Measurements from ENCODE around the gene PRSS53. TPM values are rescaled to one million over a fixed set of nuclear protein-coding genes. Genes with fewer than 3 reads are reported as not detected.

PRSS53 gene
- total RNA-seq, 3 donors from 2014 or later: 1.1 to 2.7 (median 1.3) TPM

DNA sequence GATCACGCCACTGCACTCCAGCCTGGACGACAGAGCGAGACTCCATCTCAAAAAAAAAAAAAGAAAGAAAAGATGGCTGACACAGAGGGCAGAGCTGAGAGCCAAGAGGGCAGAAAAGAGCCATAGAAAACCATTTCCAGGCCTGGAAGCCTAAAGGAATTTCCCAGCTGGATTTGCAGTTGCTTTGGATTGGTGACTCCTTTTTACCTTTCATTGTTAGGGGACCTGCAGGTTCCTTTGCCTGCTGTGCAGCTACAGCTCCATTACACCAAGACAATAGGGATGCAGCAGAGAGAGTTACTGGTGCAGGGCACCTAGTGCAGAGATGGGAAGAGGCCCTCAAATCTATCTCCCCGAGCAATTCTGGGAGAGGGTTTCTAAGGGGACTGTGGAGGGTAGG, 33.1 kb downstream of the PRSS53 start:
- intact Hi-C loops (cut with DNase I, micrococcal nuclease): no loop called here
- TF ChIP-seq CTCF (IDR thresholded peaks at IDR 0.05): no peak

DNA sequence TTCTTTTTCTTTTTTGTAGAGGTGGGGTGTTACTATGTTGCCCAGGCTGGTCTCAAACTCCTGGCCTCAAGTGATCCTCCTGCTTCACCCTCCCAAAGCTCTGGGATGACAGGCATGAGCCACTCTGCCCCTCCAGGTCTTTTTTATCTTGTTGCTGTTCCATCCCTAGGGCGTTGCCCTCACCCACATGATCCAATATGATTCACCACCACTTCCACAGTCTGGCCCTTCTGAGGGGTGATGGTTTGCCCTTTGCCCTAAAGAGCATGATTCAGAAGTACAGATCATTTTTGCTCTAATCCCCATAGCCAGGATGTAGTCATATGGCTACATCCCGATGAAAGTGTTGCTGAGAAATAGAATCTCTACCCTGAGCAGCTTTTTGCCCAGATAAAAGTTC, 36.6 kb downstream of the PRSS53 start:
- Histone ChIP-seq H3K36me3 (ENCODE audit: low read depth) (no peaks in the 10 kb centered on the region), H3K4me1 (ENCODE audit: low read depth) (no peaks in the 10 kb centered on the region), H3K9me3 (no peaks in the 10 kb centered on the region), H3K4me3 (no peak overlapping the region)
- DNase-seq (no peak), ATAC-seq (peak; percentile 94)
- intact Hi-C loops (cut with DNase I, micrococcal nuclease): no loop called here
- TF ChIP-seq CTCF (IDR thresholded peaks at IDR 0.05): no peak

More for the DNA sequence above, 33.1 kb downstream of the PRSS53 start:
- no peak overlapping the region for H3K4me3 ChIP-seq
- H3K4me1 ChIP-seq (ENCODE audit: low read depth): no peaks in the 10 kb centered on the region
- no peak for ATAC-seq
- DNase-seq: no peak
- H3K36me3 ChIP-seq (ENCODE audit: low read depth): no peaks in the 10 kb centered on the region
- no peaks in the 10 kb centered on the region for H3K9me3 ChIP-seq

GRCh38 chr16:31050280-31051030, 38.3 kb downstream of the PRSS53 start:
- no peaks in the 10 kb centered on the region for H3K36me3 ChIP-seq (ENCODE audit: low read depth)
- DNase-seq (no peak), ATAC-seq (no peak)
- intact Hi-C loops (cut with DNase I, micrococcal nuclease): no loop called here
- no peak for TF ChIP-seq CTCF (IDR thresholded peaks at IDR 0.05)
- no peak overlapping the region for H3K4me3 ChIP-seq
- H3K4me1 ChIP-seq (ENCODE audit: low read depth): no peaks in the 10 kb centered on the region
- H3K9me3 ChIP-seq: no peaks in the 10 kb centered on the region

GRCh38 chr16:31043898-31044481, 44.8 kb downstream of the PRSS53 start:
- peak; percentile 58 for ATAC-seq
- Histone ChIP-seq H3K4me1 (ENCODE audit: low read depth) (no peaks in the 10 kb centered on the region), H3K36me3 (ENCODE audit: low read depth) (no peaks in the 10 kb centered on the region), H3K9me3 (no peaks in the 10 kb centered on the region), H3K4me3 (no peak overlapping the region)
- TF ChIP-seq CTCF (IDR thresholded peaks at IDR 0.05): no peak
- intact Hi-C loops (cut with DNase I, micrococcal nuclease): no loop called here
- no peak for DNase-seq

DNA sequence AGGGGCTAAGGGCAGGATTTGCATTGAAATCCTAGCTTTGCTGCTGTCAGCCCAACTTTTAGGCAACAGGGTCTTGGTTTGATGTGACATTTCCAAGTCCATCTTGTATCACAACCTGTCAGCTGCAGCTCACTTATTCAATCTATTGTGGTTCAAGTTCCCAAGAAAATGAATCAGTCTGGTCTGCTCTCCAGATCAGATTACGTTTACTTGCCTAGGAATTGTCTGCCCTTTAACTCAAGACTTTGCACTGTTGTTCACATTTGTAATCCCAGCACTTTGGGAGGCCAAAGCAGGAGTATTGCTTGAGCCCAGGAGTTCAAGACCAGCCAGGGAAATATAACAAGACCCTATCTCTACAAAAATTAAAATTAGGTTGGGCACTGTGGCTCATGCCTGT, 45.4 kb downstream of the PRSS53 start:
- intact Hi-C loops (cut with DNase I, micrococcal nuclease): no loop called here
- no peak for DNase-seq
- no peaks in the 10 kb centered on the region for H3K9me3 ChIP-seq
- no peak overlapping the region for H3K4me3 ChIP-seq
- H3K36me3 ChIP-seq (ENCODE audit: low read depth): peaks cover 4% of the 10 kb centered on the region
- TF ChIP-seq CTCF (IDR thresholded peaks at IDR 0.05): no peak
- no peaks in the 10 kb centered on the region for H3K4me1 ChIP-seq (ENCODE audit: low read depth)
- ATAC-seq: no peak

All from mucosa of descending colon (tissue), 3 donors.